ENCODE data around the gene IFI27L2. TPM values are rescaled to one million over a fixed set of nuclear protein-coding genes. Genes with fewer than 3 reads are reported as not detected.

The IFI27L2 gene
- total RNA-seq: 27.4 and 32.2 TPM in 2 replicates
- long read RNA-seq, partial matches to known transcripts: 0 of 6 reads
- long read RNA-seq, other reads (novel, unspliced or antisense): 2 of 6 reads

- Mint-ChIP-seq H3K4me3 (ENCODE audit: low read depth) (peak within 1 kb of the TSS; percentile 72), H3K27ac (peak within 1 kb of the TSS; percentile 43), H3K9me3 (ENCODE audit: low read depth) (no peaks in the 10 kb centered on the region), H3K27me3 (no peaks in the 10 kb centered on the region), H3K4me1 (ENCODE audit: low read depth) (peaks cover 10% of the 10 kb centered on the region), H3K36me3 (ENCODE audit: insufficient read depth) (no peaks in the 10 kb centered on the region)
- peak; percentile 48 for DNase-seq (ENCODE audit: low spot score, unreplicated experiment)
- TF ChIP-seq CTCF (IDR thresholded peaks at IDR 0.05; ENCODE audit: unreplicated experiment): peak; percentile 52
Measured at GRCh38 chr14:94129111-94129757, at the start of gene IFI27L2. Gene IFI27L2, minus strand, starts transcription at chr14:94129604. Its CDS starts 40 bp downstream, at chr14:94129564.

- Mint-ChIP-seq H3K27ac (no peak overlapping the region), H3K4me1 (ENCODE audit: low read depth) (peaks cover 38% of the 10 kb centered on the region), H3K4me3 (ENCODE audit: low read depth) (no peak overlapping the region), H3K36me3 (ENCODE audit: insufficient read depth) (no peaks in the 10 kb centered on the region), H3K27me3 (peaks cover 8% of the 10 kb centered on the region), H3K9me3 (ENCODE audit: low read depth) (no peaks in the 10 kb centered on the region)
- no peak for DNase-seq (ENCODE audit: low spot score, unreplicated experiment)
- no peak for TF ChIP-seq CTCF (IDR thresholded peaks at IDR 0.05; ENCODE audit: unreplicated experiment)
Measured at GRCh38 chr14:94177806-94178205, 48.4 kb upstream of the IFI27L2 start.

- H3K27me3 Mint-ChIP-seq: peaks cover 16% of the 10 kb centered on the region
- TF ChIP-seq CTCF (IDR thresholded peaks at IDR 0.05; ENCODE audit: unreplicated experiment): no peak
Measured at GRCh38 chr14:94176808-94177207, 47.4 kb upstream of the IFI27L2 start.

GRCh38 chr14:94175747-94176146 lies 46.3 kb upstream of the IFI27L2 start:
- Mint-ChIP-seq H3K36me3 (ENCODE audit: insufficient read depth) (no peaks in the 10 kb centered on the region), H3K4me3 (ENCODE audit: low read depth) (peak overlapping the region; percentile 73), H3K27me3 (peaks cover 24% of the 10 kb centered on the region), H3K4me1 (ENCODE audit: low read depth) (peaks cover 31% of the 10 kb centered on the region), H3K9me3 (ENCODE audit: low read depth) (no peaks in the 10 kb centered on the region), H3K27ac (no peak overlapping the region)
- no peak for DNase-seq (ENCODE audit: low spot score, unreplicated experiment)
- TF ChIP-seq CTCF (IDR thresholded peaks at IDR 0.05; ENCODE audit: unreplicated experiment): no peak

More at GRCh38 chr14:94176808-94177207, 47.4 kb upstream of the IFI27L2 start:
- no peak overlapping the region for H3K27ac Mint-ChIP-seq
- peaks cover 35% of the 10 kb centered on the region for H3K4me1 Mint-ChIP-seq (ENCODE audit: low read depth)
- no peak for DNase-seq (ENCODE audit: low spot score, unreplicated experiment)
- no peaks in the 10 kb centered on the region for H3K9me3 Mint-ChIP-seq (ENCODE audit: low read depth)
- no peaks in the 10 kb centered on the region for H3K36me3 Mint-ChIP-seq (ENCODE audit: insufficient read depth)
- peak overlapping the region; percentile 9 for H3K4me3 Mint-ChIP-seq (ENCODE audit: low read depth)

- peaks cover 26% of the 10 kb centered on the region for H3K4me1 Mint-ChIP-seq (ENCODE audit: low read depth)
- peaks cover 24% of the 10 kb centered on the region for H3K27me3 Mint-ChIP-seq
- DNase-seq (ENCODE audit: low spot score, unreplicated experiment): peak; percentile 19
- no peaks in the 10 kb centered on the region for H3K36me3 Mint-ChIP-seq (ENCODE audit: insufficient read depth)
- no peak for TF ChIP-seq CTCF (IDR thresholded peaks at IDR 0.05; ENCODE audit: unreplicated experiment)
- H3K9me3 Mint-ChIP-seq (ENCODE audit: low read depth): no peaks in the 10 kb centered on the region
- peak overlapping the region; percentile 22 for H3K27ac Mint-ChIP-seq
- H3K4me3 Mint-ChIP-seq (ENCODE audit: low read depth): peak overlapping the region; percentile 73
Measured at GRCh38 chr14:94175011-94175745, 45.8 kb upstream of the IFI27L2 start.
